Kidney (tissue), 14 donors: ENCODE measurements around the gene ITPK1. TPM values are rescaled to one million over a fixed set of nuclear protein-coding genes. Genes with fewer than 3 reads are reported as not detected.

Experiments used
- DNase-seq, 5 donors: peaks; one replicate each; pipeline ENCODE4 v3.0.0-alpha.2; 2013 to 2020
- FAIRE-seq: peaks from 2 replicates; lab custom pipeline; 2012; peaks lifted over from hg19 to GRCh38; lab: Jason Lieb, UNC
- H3K27ac ChIP-seq, 2 donors: one replicate each; pipeline ENCODE4 v1.7.0; 2013; ENCODE audit warnings: low read depth in 2 of 2, low read length in 2 of 2, inconsistent platforms in 1 of 2
- H3K27me3 ChIP-seq: one replicate; pipeline ENCODE4 v1.7.1; 2013; ENCODE audit warnings: low read length, inconsistent platforms; ENCODE audit not compliant: control insufficient read depth, insufficient read depth
- H3K36me3 ChIP-seq, 3 donors: one replicate each; pipeline versions ENCODE4 v1.7.0 to v1.7.1; 2013; ENCODE audit warnings: low read length in 3 of 3, control low read depth in 1 of 3, inconsistent platforms in 1 of 3; ENCODE audit not compliant: insufficient read depth in 3 of 3, control insufficient read depth in 2 of 3
- H3K4me1 ChIP-seq, 3 donors: one replicate each; pipeline versions ENCODE4 v1.7.0 to v1.7.1; 2013; ENCODE audit warnings: low read length in 3 of 3, inconsistent platforms in 1 of 3, low read depth in 1 of 3; ENCODE audit not compliant: control insufficient read depth in 2 of 3, insufficient read depth in 2 of 3
- H3K4me3 ChIP-seq, 3 donors: one replicate each; pipeline versions ENCODE4 v1.7.0 to v1.8.1; 2013; ENCODE audit warnings: low read length in 3 of 3, control low read depth in 1 of 3, inconsistent platforms in 1 of 3
- H3K9ac ChIP-seq, 3 donors: one replicate each; pipeline versions ENCODE4 v1.7.0 to v1.7.1; 2013; ENCODE audit warnings: low read length in 3 of 3, control low read depth in 1 of 3, inconsistent platforms in 1 of 3
- H3K9me3 ChIP-seq, 3 donors: one replicate each; pipeline versions ENCODE4 v1.7.0 to v1.7.1; 2013; ENCODE audit warnings: low read length in 3 of 3, control low read depth in 1 of 3, inconsistent platforms in 1 of 3; ENCODE audit not compliant: control insufficient read depth in 2 of 3, insufficient read depth in 1 of 3
- CTCF ChIP-seq: IDR thresholded peaks from 3 replicates; pipeline ENCODE4 v1.5.1; 2012; ENCODE audit warnings: mild to moderate bottlenecking, moderate library complexity, borderline replicate concordance; ENCODE audit not compliant: insufficient read depth; ENCODE audit errors: extremely low read depth
- intact Hi-C: fragments of 100-400 bp; cut with DNase I; formaldehyde crosslinking; loops from one replicate; pipeline ENCODE4 v1.11.1; 2022
- polyA plus RNA-seq: library from polyadenylated mRNA; stranded (reverse); fragments of 350-450 nt; fragmentation: Illumina TruSeq; extraction: RNeasy Lipid Tissue Mini Kit (QIAGEN cat#74804); gene quantifications from one replicate; pipeline ENCODE4 v1.2.3, GENCODE V29; 2014; ENCODE audit warnings: low read depth, low replicate concordance; ENCODE audit not compliant: insufficient read depth
- total RNA-seq: library from RNA; stranded (reverse); fragmentation: NEBNext Ultra II Directional; extraction: Animal tissue kit (Norgen Biotek cat#: 25700); gene quantifications from one replicate; pipeline ENCODE4 v1.2.1, GENCODE V29; 2021
- donor health status: control.
- donor health status: control.
- donor health status: control.
- donor health status: control.
- donor health status: control.
- donor health status: DM: yes; HTN: yes; CAD: no.
- donor health status: Normal renal cell carcinoma (clear cell type).

Gene ITPK1
- total and polyA plus RNA-seq, 2 donors from 2014 or later, result 43.6 to 92.0 TPM

- FAIRE-seq (no peak), DNase-seq (no peak)
- Histone ChIP-seq H3K4me3 (no peak overlapping the region), H3K27me3 (no peaks in the 10 kb centered on the region), H3K9ac (peak overlapping the region in 1 of 3 donors; percentile 19), H3K4me1 (peaks cover 0 to 39% (median 28%) of the 10 kb centered on the region in 3 donors), H3K27ac (peak overlapping the region in 1 of 2 donors; percentile 11), H3K9me3 (no peaks in the 10 kb centered on the region), H3K36me3 (no peaks in the 10 kb centered on the region)
- TF ChIP-seq CTCF, result no peak
- intact Hi-C loops, result no loop called here
Measured at GRCh38 chr14:93082576-93083001, 33.1 kb downstream of the ITPK1 start.

- H3K4me3 ChIP-seq, result no peak overlapping the region
- intact Hi-C loops, result no loop called here
- DNase-seq (no peak), FAIRE-seq (no peak)
- peak overlapping the region in 1 of 3 donors; percentile 19 for H3K9ac ChIP-seq
- no peak for TF ChIP-seq CTCF
- no peaks in the 10 kb centered on the region for H3K36me3 ChIP-seq
- peaks cover 0 to 37% (median 25%) of the 10 kb centered on the region in 3 donors for H3K4me1 ChIP-seq
- H3K27me3 ChIP-seq, result no peaks in the 10 kb centered on the region
- no peaks in the 10 kb centered on the region for H3K9me3 ChIP-seq
- peak overlapping the region in 1 of 2 donors; percentile 23 for H3K27ac ChIP-seq
Measured at GRCh38 chr14:93081876-93082570, 33.7 kb downstream of the ITPK1 start.

- DNase-seq (no peak), FAIRE-seq (no peak)
- intact Hi-C loops, result no loop called here
- Histone ChIP-seq H3K27me3 (no peaks in the 10 kb centered on the region), H3K4me3 (no peak overlapping the region), H3K9me3 (no peaks in the 10 kb centered on the region), H3K36me3 (no peaks in the 10 kb centered on the region), H3K9ac (no peak overlapping the region), H3K27ac (no peak overlapping the region), H3K4me1 (peaks cover 0 to 24% (median 9%) of the 10 kb centered on the region in 3 donors)
- no peak for TF ChIP-seq CTCF
Measured at GRCh38 chr14:93079865-93080403, 35.8 kb downstream of the ITPK1 start.
